Measurements from ENCODE around the gene MAPK8IP3. TPM values are rescaled to one million over a fixed set of nuclear protein-coding genes. Genes with fewer than 3 reads are reported as not detected.

MAPK8IP3 gene, protein sequence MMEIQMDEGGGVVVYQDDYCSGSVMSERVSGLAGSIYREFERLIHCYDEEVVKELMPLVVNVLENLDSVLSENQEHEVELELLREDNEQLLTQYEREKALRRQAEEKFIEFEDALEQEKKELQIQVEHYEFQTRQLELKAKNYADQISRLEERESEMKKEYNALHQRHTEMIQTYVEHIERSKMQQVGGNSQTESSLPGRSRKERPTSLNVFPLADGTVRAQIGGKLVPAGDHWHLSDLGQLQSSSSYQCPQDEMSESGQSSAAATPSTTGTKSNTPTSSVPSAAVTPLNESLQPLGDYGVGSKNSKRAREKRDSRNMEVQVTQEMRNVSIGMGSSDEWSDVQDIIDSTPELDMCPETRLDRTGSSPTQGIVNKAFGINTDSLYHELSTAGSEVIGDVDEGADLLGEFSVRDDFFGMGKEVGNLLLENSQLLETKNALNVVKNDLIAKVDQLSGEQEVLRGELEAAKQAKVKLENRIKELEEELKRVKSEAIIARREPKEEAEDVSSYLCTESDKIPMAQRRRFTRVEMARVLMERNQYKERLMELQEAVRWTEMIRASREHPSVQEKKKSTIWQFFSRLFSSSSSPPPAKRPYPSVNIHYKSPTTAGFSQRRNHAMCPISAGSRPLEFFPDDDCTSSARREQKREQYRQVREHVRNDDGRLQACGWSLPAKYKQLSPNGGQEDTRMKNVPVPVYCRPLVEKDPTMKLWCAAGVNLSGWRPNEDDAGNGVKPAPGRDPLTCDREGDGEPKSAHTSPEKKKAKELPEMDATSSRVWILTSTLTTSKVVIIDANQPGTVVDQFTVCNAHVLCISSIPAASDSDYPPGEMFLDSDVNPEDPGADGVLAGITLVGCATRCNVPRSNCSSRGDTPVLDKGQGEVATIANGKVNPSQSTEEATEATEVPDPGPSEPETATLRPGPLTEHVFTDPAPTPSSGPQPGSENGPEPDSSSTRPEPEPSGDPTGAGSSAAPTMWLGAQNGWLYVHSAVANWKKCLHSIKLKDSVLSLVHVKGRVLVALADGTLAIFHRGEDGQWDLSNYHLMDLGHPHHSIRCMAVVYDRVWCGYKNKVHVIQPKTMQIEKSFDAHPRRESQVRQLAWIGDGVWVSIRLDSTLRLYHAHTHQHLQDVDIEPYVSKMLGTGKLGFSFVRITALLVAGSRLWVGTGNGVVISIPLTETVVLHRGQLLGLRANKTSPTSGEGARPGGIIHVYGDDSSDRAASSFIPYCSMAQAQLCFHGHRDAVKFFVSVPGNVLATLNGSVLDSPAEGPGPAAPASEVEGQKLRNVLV (N-terminal part only)
- polyA plus RNA-seq (ENCODE audit: insufficient read length in 10 of 10): 10 to 100 TPM; 26.7 to 62.9 (median 42.3) TPM
- long read RNA-seq, donor 1, full-length matches to known transcripts: 5 of 5 reads
- long read RNA-seq, donor 1, partial matches to known transcripts: 0 of 5 reads
- long read RNA-seq, donor 1, other reads (novel, unspliced or antisense): 0 of 5 reads
- long read RNA-seq, donor 2, full-length matches to known transcripts: 4 of 4 reads
- long read RNA-seq, donor 2, partial matches to known transcripts: 0 of 4 reads
- long read RNA-seq, donor 2, other reads (novel, unspliced or antisense): 0 of 4 reads
- long read RNA-seq, donor 3: 0 reads
- long read RNA-seq, donor 4, partial matches to known transcripts: 6 of 6 reads
- long read RNA-seq, donor 4, other reads (novel, unspliced or antisense): 0 of 6 reads
- long read RNA-seq, donor 5, full-length matches to known transcripts: 3 of 3 reads
- long read RNA-seq, donor 5, partial matches to known transcripts: 0 of 3 reads
- long read RNA-seq, donor 5, other reads (novel, unspliced or antisense): 0 of 3 reads
- long read RNA-seq, donor 6, full-length matches to known transcripts: 4 of 4 reads
- long read RNA-seq, donor 6, partial matches to known transcripts: 0 of 4 reads
- long read RNA-seq, donor 6, other reads (novel, unspliced or antisense): 0 of 4 reads
- long read RNA-seq, donor 7, full-length matches to known transcripts: 7 of 31 reads
- long read RNA-seq, donor 7, partial matches to known transcripts: 24 of 31 reads
- long read RNA-seq, donor 7, other reads (novel, unspliced or antisense): 0 of 31 reads
- long read RNA-seq, donor 8, partial matches to known transcripts: 0 of 2 reads
- long read RNA-seq, donor 8, other reads (novel, unspliced or antisense): 0 of 2 reads
- long read RNA-seq, donor 9, partial matches to known transcripts: 0 of 2 reads
- long read RNA-seq, donor 9, other reads (novel, unspliced or antisense): 0 of 2 reads

DNA sequence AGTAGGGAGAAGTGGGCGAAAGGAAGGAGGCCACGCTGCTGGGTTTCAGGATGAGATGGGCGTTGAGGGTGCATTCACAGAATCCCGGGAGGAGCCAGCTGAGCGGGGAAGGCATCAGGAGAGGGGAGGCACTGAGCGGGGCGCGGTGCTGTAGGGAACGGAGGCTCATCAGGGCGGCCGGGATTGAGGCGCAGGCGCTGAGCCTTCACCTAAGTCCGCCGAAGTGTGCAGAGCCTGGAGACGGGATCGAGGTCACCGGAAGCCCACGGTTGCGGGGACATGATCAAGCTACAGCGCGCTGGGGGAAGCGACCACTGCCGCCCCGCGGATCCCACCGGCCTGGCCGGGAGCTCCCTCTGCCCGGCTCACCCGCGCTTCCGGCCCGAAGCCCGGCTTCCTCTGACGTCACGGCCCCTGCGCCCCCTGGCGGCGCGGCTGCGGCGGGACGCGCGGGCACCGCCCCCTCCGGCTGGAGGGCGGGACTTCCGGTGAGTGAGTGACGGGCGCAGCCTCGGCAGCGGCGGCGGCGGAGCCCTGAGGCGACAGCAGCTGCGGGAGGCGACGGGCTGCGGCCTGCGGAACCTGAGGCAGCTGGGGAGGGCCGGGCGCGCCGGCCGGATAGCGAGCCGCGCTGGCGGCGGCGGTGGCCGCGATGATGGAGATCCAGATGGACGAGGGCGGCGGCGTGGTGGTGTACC is at the start of gene MAPK8IP3:
Gene MAPK8IP3, plus strand, starts transcription at position 508 of the 698 bp plus-strand sequence. Its CDS starts 145 bp downstream, at position 653.
- DNase-seq: peak; percentile 92 to 98 (median 97)

DNA sequence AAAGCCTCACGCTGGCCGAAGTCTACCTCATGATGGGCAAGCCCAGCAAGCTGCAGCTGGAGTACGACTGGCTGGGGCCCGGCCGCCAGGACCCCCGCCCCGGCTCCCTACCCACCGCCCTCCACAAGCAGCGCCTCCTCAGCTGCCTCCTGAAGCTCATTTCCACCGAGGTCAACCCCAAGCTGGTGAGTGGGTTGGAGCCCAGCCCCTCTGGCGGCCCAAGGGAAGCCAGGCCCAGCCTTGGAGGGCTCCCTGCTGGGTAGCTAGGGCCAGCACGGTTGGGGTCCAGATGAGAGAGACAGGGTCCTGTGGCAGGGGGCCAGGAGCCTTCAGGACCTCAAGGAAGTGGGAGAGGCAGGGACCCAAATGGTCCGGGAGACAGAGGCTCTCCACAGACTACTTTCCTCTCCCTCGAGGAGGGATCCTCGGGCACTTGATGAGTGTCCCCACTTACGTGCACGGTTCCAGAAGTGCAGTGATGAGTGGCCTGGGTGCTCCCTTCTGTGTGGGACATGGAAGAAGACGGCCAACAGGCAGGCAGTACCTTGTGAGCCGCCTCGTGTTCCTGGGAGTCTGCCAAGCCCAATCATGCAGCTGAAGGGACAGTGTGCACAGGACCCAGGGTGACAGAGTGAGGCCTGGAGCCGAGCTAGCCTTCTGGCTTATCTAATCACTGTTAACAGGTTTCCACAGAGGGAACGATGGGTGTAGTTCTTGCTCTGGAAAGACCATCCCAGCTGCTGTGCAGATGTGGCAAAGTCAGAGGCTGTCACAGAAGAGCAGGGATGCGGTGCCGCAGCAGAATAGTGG is 49.0 kb upstream of the MAPK8IP3 start:
- DNase-seq: no peak

GRCh38 chr16:1657841-1658240 is 48.2 kb upstream of the MAPK8IP3 start:
- DNase-seq: no peak

DNA sequence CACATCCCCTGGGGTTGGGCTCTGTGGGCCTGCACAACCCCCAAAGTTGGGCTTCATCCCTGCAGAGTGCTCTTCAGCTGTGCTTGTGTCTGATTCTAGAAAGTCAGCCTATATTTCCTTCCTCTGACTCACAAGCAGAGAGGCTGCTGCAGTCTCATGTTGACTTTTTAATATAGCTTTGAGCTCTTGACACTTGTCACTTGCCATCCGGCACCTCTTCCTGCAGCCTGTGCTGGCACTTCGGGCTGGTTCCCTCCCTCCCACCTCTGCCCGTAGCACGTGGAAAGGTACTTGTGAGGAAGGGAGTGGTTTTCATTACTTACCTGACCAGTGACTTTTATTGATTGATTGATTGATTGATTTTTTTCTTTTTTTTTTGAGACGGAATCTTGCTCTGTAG is 47.0 kb upstream of the MAPK8IP3 start:
- DNase-seq: no peak

DNA sequence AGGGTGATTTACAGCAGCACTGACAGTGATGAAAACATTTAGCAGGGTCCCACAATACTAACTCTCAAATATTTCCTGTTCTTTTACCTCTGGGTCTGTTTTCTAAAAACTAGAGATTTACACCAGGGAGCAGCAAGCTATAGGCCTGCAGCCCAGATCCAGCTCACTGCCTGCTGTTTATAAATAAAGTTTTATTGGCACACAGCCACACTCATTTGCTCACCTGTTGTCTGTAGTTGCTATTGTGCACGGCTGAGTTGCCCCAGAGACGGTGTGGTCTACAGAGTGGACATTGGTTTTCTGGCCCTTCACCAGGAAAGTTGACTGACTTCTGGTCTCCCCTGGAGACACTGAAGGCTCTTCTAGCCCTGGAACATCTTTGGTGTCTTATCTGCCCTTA is 44.2 kb upstream of the MAPK8IP3 start:
- DNase-seq: no peak

DNA sequence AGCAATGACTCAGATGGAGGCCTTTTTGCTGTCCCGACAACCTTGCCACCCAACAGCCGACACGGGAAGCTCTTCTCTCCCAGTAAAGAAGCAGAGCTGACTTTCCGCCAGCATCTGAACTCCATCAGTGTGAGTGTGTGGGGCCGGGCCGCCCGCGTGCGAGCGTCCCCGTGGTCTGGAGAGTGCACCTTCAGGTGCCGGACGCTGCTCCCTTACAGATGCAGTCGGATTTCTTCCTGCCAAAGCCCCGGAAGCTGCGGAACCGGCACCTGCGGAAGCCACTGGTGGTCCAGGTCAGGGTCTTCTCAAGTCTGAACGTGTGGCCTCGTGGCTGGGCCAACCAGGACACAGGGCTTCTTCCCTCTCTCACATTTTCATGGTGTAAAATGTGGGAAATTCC is 43.5 kb upstream of the MAPK8IP3 start:
- DNase-seq: no peak

DNA sequence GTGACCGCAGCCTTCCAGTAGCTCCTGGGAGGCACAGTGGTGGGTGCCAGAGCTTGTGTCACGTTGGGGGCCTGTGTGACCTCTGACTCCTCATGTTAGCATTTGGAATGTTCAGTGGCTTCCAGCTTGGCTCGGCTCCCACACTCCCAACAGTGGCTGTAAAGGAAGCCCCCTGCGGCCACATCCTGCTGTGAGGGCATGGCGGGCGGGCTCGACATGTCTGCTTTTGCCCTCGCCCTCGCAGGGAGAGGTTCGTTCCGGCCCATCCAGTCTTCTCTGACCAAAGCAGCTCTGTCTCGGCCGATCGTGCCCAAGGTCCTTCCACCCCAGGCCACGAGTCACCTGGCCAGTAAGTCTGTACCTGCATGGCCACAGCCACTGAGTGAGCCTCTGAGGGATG is 40.2 kb upstream of the MAPK8IP3 start:
- DNase-seq: no peak

DNA sequence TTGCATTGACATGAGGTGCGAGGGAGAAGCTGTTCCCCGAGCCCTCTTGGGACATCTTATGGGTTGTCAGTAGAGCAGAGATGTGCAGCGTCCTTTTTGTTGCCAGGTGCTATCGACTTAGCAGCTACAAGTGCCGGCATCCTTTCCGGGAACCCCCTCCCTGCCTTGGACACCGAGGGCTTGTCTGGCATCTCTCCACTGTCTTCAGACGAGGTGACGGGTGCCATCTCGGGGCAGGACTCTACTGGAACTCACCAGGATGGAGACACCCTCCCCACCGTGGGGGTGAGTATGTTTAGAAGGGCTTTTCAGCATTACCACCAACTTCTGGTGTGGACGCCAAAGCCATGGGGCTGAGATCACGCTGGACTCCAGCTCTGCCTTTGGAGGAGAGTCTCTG is 39.7 kb upstream of the MAPK8IP3 start:
- no peak for DNase-seq

- DNase-seq: no peak
Observed at GRCh38 chr16:1667271-1667670, 38.7 kb upstream of the MAPK8IP3 start.

- DNase-seq: no peak
Observed at GRCh38 chr16:1667916-1668315, 38.1 kb upstream of the MAPK8IP3 start.

DNA sequence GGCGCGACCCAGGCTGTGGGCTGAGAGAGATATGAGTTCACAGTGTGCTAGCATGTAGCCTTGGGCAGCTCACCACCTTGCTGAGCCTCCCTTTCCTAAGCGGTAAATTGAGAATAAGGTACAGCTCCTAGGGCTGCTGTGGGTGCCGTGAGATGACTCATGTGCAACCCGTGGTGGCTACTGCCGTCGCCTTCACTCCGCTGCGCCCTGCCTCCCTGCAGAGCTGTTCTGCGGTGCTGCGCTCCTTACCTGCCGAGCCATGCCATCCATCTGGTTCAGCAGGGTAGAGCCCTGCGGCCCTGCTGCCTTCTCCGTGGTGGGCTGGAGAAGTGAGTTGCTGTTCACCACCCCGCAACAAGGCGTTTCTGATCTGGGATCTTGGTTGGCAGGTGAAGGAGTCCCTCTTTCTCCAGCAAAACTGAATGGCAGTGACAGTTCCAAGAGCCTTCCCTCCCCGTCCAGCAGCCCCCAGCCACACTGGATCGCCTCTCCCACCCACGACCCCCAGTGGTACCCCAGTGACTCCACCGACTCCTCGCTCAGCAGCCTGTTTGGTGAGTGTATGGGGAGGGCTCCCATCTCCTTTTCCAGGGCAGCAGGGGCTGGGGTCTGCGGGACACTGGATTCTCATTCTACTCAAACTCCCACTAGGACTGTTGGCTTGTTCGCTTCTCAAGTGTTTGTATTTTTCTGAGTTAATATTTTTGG is 37.2 kb upstream of the MAPK8IP3 start:
- no peak for DNase-seq

DNA sequence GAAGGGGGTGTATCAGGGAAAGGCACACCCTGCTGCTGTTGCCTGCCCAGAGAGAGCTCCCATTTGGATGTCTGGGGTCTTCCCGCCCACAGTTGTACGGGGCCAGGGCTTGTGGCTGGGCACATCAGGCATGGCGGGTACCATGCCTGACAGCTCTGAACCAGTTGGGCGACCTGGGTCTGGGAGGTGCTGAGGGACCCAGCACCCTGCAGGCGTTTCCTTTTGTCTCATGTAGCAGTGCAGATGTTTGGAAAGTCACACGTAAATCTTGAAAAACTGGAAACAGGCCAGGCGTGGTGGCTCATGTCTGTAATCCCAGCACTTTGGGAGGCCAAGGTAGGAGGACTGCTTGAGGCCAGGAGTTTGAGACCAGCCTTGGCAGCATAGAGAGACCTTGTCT is 36.3 kb upstream of the MAPK8IP3 start:
- DNase-seq: no peak

DNA sequence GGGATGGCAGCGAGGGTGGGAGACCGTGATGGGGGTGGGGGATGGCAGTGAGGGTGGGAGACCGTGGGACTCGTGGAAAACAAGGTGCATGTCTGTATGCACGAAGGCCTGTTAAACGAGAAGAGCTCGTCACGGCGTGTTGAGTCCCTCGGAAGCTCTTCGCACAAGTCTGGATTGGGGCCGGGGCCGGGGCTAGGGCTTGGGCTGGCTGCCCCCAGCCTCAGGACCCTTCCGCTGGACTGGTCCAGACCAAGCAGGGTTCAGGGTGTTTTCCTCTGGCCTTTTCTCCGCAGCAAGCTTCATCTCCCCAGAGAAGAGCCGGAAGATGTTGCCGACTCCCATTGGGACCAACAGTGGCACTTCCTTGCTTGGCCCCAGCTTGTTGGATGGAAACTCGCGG is 35.6 kb upstream of the MAPK8IP3 start:
- DNase-seq: no peak

DNA sequence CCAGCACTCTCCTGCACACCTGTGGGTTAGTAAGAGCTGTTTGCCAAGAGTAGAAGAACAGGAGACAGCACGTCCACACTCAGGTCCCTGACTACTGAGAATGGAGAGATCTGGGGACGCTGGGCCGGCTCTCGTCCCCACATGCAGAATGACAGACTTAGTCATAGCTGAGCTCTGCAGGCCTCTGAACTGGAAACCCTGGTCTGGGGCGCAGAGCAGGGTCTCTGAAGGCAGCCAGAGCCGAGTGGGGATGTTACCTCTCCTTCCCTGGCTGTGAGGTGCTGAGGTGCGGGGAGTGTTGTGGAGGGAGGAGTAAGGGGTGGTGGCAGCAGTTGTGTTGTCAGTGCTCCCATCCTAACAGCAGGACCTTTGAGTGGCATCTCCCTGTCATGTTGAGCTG is 35.1 kb upstream of the MAPK8IP3 start:
- DNase-seq: no peak

- DNase-seq: no peak
Observed at GRCh38 chr16:1673424-1674151, 32.4 kb upstream of the MAPK8IP3 start.

DNA sequence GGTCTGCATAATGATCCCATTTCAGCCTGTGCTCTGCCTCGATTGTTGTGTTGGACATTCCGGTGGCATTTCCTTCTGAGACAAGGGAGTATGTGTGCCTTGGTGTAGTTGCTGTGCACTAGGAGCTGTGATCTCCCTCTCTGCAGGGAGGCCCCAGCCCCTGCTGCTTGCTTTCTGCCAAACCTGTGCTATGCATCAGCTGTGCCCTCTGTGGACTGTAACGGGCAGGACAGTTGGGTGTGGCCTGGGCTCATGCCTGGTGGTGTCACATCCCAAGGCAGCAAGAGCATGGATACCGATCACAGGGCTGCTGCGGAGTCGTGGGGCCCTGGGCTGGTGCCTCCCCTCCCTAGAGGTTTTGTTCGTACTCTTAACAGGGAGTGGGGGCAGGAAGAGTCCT is 31.7 kb upstream of the MAPK8IP3 start:
- DNase-seq: peak in 1 of 3 donors; percentile 4
